Measurements from ENCODE around the gene DNAJA1. TPM values are rescaled to one million over a fixed set of nuclear protein-coding genes. Genes with fewer than 3 reads are reported as not detected.

Gene DNAJA1
- total and polyA plus RNA-seq, 2 experiments from 2014 or later = 171 to 173 TPM

- H3K4me3 ChIP-seq = no peak overlapping the region
- no peak overlapping the region for H3K27ac ChIP-seq
- no peaks in the 10 kb centered on the region for H4K20me1 ChIP-seq (ENCODE audit: insufficient read depth, poor library complexity, severe bottlenecking)
- H3K79me2 ChIP-seq = no peaks in the 10 kb centered on the region
- no peaks in the 10 kb centered on the region for H3K4me1 ChIP-seq (ENCODE audit: insufficient read depth)
- no peak overlapping the region for H3K4me2 ChIP-seq
- H3K36me3 ChIP-seq (replicated peaks; ENCODE audit: insufficient read depth, low read depth) = no peaks in the 10 kb centered on the region
- H3K9me2 ChIP-seq (replicated peaks; ENCODE audit: insufficient read depth) = no peaks in the 10 kb centered on the region
- TF ChIP-seq, protein P1, sequence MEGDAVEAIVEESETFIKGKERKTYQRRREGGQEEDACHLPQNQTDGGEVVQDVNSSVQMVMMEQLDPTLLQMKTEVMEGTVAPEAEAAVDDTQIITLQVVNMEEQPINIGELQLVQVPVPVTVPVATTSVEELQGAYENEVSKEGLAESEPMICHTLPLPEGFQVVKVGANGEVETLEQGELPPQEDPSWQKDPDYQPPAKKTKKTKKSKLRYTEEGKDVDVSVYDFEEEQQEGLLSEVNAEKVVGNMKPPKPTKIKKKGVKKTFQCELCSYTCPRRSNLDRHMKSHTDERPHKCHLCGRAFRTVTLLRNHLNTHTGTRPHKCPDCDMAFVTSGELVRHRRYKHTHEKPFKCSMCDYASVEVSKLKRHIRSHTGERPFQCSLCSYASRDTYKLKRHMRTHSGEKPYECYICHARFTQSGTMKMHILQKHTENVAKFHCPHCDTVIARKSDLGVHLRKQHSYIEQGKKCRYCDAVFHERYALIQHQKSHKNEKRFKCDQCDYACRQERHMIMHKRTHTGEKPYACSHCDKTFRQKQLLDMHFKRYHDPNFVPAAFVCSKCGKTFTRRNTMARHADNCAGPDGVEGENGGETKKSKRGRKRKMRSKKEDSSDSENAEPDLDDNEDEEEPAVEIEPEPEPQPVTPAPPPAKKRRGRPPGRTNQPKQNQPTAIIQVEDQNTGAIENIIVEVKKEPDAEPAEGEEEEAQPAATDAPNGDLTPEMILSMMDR (IDR thresholded peaks at IDR 0.05; ENCODE audit: poor library complexity) = no peak
- TF ChIP-seq EZH2 (IDR thresholded peaks at IDR 0.05; ENCODE audit: borderline replicate concordance) (no peak), EZH2phosphoT487 (IDR thresholded peaks at IDR 0.05; ENCODE audit: low read depth, severe bottlenecking, unreplicated experiment) (no peak)
- H3K27me3 ChIP-seq = no peaks in the 10 kb centered on the region
- 85% methylated on average over 4 of the region's 4 CpGs for WGBS (ENCODE audit: low lambda C conversion rate, missing lambda C conversion rate)
- DNase-seq (ENCODE audit: low spot score) = no peak
- H2AFZ ChIP-seq = no peak overlapping the region
- no peaks in the 10 kb centered on the region for H3K9me3 ChIP-seq (ENCODE audit: low read depth)
These were observed 17.3 kb upstream of the DNAJA1 start for GRCh38 chr9:33007755-33008154.

DNA sequence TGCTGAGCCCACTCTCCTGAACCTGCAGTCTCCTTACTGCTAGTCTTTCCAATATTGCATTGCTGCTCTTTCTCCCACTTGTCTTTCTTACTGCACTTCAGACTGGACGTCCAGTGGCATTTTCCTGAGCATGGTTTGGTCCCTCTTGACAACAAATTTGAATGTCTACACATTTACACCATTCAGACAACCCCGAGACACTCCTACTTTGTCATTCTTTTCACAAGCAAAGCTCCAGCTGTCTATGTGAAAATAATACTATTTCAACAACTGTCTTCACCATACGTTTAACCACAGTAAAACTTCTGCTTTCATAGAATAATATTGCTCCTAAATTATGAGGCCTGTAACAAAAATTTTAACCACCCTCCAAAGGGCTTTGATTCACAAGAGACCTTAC lies 13.2 kb upstream of the DNAJA1 start:
- no peaks in the 10 kb centered on the region for H4K20me1 ChIP-seq (ENCODE audit: insufficient read depth, poor library complexity, severe bottlenecking)
- 83% methylated on average over 3 of the region's 3 CpGs for WGBS (ENCODE audit: low lambda C conversion rate, missing lambda C conversion rate)
- no peaks in the 10 kb centered on the region for H3K79me2 ChIP-seq
- no peaks in the 10 kb centered on the region for H3K9me2 ChIP-seq (replicated peaks; ENCODE audit: insufficient read depth)
- H3K4me1 ChIP-seq (ENCODE audit: insufficient read depth) = no peaks in the 10 kb centered on the region
- no peaks in the 10 kb centered on the region for H3K27me3 ChIP-seq
- TF ChIP-seq EZH2 (IDR thresholded peaks at IDR 0.05; ENCODE audit: borderline replicate concordance) = no peak
- TF ChIP-seq, protein P1 (IDR thresholded peaks at IDR 0.05; ENCODE audit: poor library complexity) = no peak
- TF ChIP-seq EZH2phosphoT487 (IDR thresholded peaks at IDR 0.05; ENCODE audit: low read depth, severe bottlenecking, unreplicated experiment) = no peak
- DNase-seq (ENCODE audit: low spot score) = no peak
- no peaks in the 10 kb centered on the region for H3K36me3 ChIP-seq (replicated peaks; ENCODE audit: insufficient read depth, low read depth)
- H3K9me3 ChIP-seq (ENCODE audit: low read depth) = no peaks in the 10 kb centered on the region
- no peak overlapping the region for H3K4me2 ChIP-seq
- H3K4me3 ChIP-seq = no peak overlapping the region
- H2AFZ ChIP-seq = no peak overlapping the region
- no peak overlapping the region for H3K27ac ChIP-seq

DNA sequence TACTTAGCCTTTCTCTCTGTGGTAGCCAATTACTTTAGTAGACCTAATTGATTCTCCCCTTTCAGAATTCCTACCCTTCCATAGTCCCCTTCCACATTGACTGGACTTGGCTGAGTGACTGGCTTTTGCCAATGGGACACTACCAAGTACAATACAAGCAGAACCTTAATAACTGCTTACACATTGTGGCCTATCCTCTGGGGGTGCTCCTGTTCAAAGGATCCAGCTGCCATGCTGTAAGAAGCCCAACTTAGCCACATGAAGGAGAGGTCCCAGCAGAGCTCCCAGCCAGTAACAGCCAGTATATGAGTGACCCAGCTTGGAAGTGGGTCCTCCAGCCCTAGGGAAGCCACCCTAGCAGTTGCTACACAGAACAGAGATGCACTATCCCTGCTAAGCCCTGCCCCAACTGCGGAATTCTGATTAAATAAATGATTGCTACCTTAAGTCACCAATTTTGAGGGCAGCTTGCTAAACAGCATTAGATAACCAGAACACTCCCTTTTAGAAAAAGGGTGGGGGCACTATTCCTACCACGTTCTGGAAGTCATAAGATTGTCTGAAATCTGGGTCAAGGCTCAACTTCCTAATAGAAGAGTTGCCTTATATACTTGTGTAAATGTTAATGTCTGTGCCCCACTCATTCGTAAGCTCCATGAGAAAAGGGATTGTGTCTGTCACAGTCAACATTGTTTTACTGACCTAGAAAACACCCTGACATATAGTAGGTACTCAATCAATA lies 12.6 kb upstream of the DNAJA1 start:
- Histone ChIP-seq H3K4me2 (no peak overlapping the region), H3K4me3 (no peak overlapping the region), H3K27ac (no peak overlapping the region), H3K9me2 (replicated peaks; ENCODE audit: insufficient read depth) (no peaks in the 10 kb centered on the region), H3K9me3 (ENCODE audit: low read depth) (no peaks in the 10 kb centered on the region), H3K36me3 (replicated peaks; ENCODE audit: insufficient read depth, low read depth) (no peaks in the 10 kb centered on the region), H3K4me1 (ENCODE audit: insufficient read depth) (no peaks in the 10 kb centered on the region), H4K20me1 (ENCODE audit: insufficient read depth, poor library complexity, severe bottlenecking) (no peaks in the 10 kb centered on the region), H2AFZ (no peak overlapping the region), H3K79me2 (no peaks in the 10 kb centered on the region), H3K27me3 (no peaks in the 10 kb centered on the region)
- no peak for DNase-seq (ENCODE audit: low spot score)
- no peak for TF ChIP-seq EZH2phosphoT487 (IDR thresholded peaks at IDR 0.05; ENCODE audit: low read depth, severe bottlenecking, unreplicated experiment)
- TF ChIP-seq EZH2 (IDR thresholded peaks at IDR 0.05; ENCODE audit: borderline replicate concordance) = no peak
- TF ChIP-seq, protein P1 (IDR thresholded peaks at IDR 0.05; ENCODE audit: poor library complexity) = no peak
- WGBS (ENCODE audit: low lambda C conversion rate, missing lambda C conversion rate) = 93% methylated on average over 3 of the region's 3 CpGs

Measured in hepatocyte (in vitro differentiated cells).